ENCODE data around the gene ITPRID1.
"Not testable (repeated sequence)": the region's sequence is repeated elsewhere in the genome, so short reads cannot be mapped to it uniquely, and the experiment has no call there.

Gene ITPRID1

GRCh38 chr7:31513790-31514189, at the start of gene ITPRID1:
Gene ITPRID1 (plus strand): TSS chr7:31514090. CDS start chr7:31553025, 38,935 bp downstream.
- no peak for DNase-seq

GRCh38 chr7:31464601-31465000, 49.3 kb upstream of the ITPRID1 start:
- DNase-seq = no peak

GRCh38 chr7:31465285-31465684, 48.6 kb upstream of the ITPRID1 start:
- no peak for DNase-seq

GRCh38 chr7:31466036-31466435, 47.9 kb upstream of the ITPRID1 start:
- DNase-seq = no peak

GRCh38 chr7:31470883-31471282, 43.0 kb upstream of the ITPRID1 start:
- not testable (repeated sequence) for DNase-seq

GRCh38 chr7:31475368-31475767, 38.5 kb upstream of the ITPRID1 start:
- DNase-seq = no peak

GRCh38 chr7:31476073-31476745, 37.7 kb upstream of the ITPRID1 start:
- no peak for DNase-seq

GRCh38 chr7:31476941-31477677, 36.8 kb upstream of the ITPRID1 start:
- no peak for DNase-seq

GRCh38 chr7:31478018-31478417, 35.9 kb upstream of the ITPRID1 start:
- no peak for DNase-seq

GRCh38 chr7:31478721-31479120, 35.2 kb upstream of the ITPRID1 start:
- DNase-seq = no peak

GRCh38 chr7:31487071-31487470, 26.8 kb upstream of the ITPRID1 start:
- no peak for DNase-seq

- DNase-seq = no peak
These were observed 26.4 kb upstream of the ITPRID1 start for GRCh38 chr7:31487476-31487875.

GRCh38 chr7:31488562-31489203, 25.2 kb upstream of the ITPRID1 start:
- DNase-seq = no peak

GRCh38 chr7:31490796-31491314, 23.0 kb upstream of the ITPRID1 start:
- no peak for DNase-seq

- no peak for DNase-seq
These were observed 21.8 kb upstream of the ITPRID1 start for GRCh38 chr7:31492086-31492485.

GRCh38 chr7:31493714-31494181, 20.1 kb upstream of the ITPRID1 start:
- no peak for DNase-seq

GRCh38 chr7:31494421-31494820, 19.5 kb upstream of the ITPRID1 start:
- DNase-seq = no peak

GRCh38 chr7:31495653-31496052, 18.2 kb upstream of the ITPRID1 start:
- DNase-seq = no peak

- DNase-seq = no peak
These were observed 16.4 kb upstream of the ITPRID1 start for GRCh38 chr7:31497516-31497915.

GRCh38 chr7:31500656-31501055, 13.2 kb upstream of the ITPRID1 start:
- DNase-seq = no peak

- DNase-seq = no peak
These were observed 5.1 kb upstream of the ITPRID1 start for GRCh38 chr7:31508823-31509222.

GRCh38 chr7:31512166-31512565, 1.7 kb upstream of the ITPRID1 start:
- no peak for DNase-seq

- no peak for DNase-seq
These were observed 3.0 kb downstream of the ITPRID1 start for GRCh38 chr7:31516680-31517502.
